ENCODE results near the gene AATK. TPM values are rescaled to one million over a fixed set of nuclear protein-coding genes. Genes with fewer than 3 reads are reported as not detected.

The AATK gene
- total and polyA plus RNA-seq, 2 of the 4 experiments (the other 2 are of a cell fraction), result under 0.01 to 0.21 TPM

GRCh38 chr17:81067391-81067811 lies 98.6 kb downstream of the AATK start:
- Histone ChIP-seq H3K56ac (ENCODE audit: extremely low read depth, insufficient read depth, low read length) (no peak overlapping the region), H4K20me1 (ENCODE audit: insufficient read depth, low read length) (peaks cover 17% of the 10 kb centered on the region), H3K36me3 (ENCODE audit: control insufficient read depth, insufficient read depth, low read length) (peaks cover 6% of the 10 kb centered on the region; the same call in 1 of the 2 replicates), H3K27ac (ENCODE audit: insufficient read depth, low read length) (no peak overlapping the region), H2BK5ac (ENCODE audit: low read depth, low read length, poor library complexity, severe bottlenecking) (no peak overlapping the region), H2AK9ac (replicated peaks; ENCODE audit: low read depth, low read length, poor library complexity) (no peak overlapping the region), H3K4me1 (ENCODE audit: control insufficient read depth, insufficient read depth, low read length) (peaks cover 3% of the 10 kb centered on the region), H3K18ac (ENCODE audit: low read depth, low read length) (no peak overlapping the region), H2AFZ (replicated peaks; ENCODE audit: low read length, poor library complexity) (no peak overlapping the region), H3K9me3 (ENCODE audit: control insufficient read depth, insufficient read depth, low read length) (no peaks in the 10 kb centered on the region), H3K9me1 (ENCODE audit: insufficient read depth, low read length) (peaks cover 5% of the 10 kb centered on the region; the same call in 1 of the 2 replicates), H3K4me3 (ENCODE audit: insufficient read depth, low read depth, low read length) (no peak overlapping the region), H3K14ac (replicated peaks; ENCODE audit: low read depth, low read length) (no peak overlapping the region), H2BK20ac (ENCODE audit: low read depth, low read length) (no peak overlapping the region), H3K23ac (ENCODE audit: low read depth, low read length) (no peak overlapping the region), H3K27me3 (ENCODE audit: control insufficient read depth, insufficient read depth, low read length) (no peaks in the 10 kb centered on the region), H3K79me1 (ENCODE audit: low read depth in 1 of 2, low read length in 2 of 2) (peaks cover 10 to 25% of the 10 kb centered on the region in 2 experiments; a peak in 2 of 4 replicates), H2BK15ac (ENCODE audit: low read depth, low read length) (no peak overlapping the region), H2BK120ac (ENCODE audit: low read depth, low read length) (no peak overlapping the region), H4K91ac (ENCODE audit: insufficient read depth, low read depth, low read length) (no peak overlapping the region), H2AK5ac (ENCODE audit: low read depth, low read length) (no peak overlapping the region), H3K4me2 (ENCODE audit: low read depth, low read length) (no peak overlapping the region), H3K4ac (ENCODE audit: low read depth, low read length) (no peak overlapping the region), H4K5ac (ENCODE audit: low read depth, low read length) (no peak overlapping the region), H3K9ac (ENCODE audit: low read depth, low read length) (no peak overlapping the region), H4K8ac (ENCODE audit: low read depth in 2 of 2, low read length in 2 of 2) (no peak overlapping the region)
- dilution Hi-C loops (cut with HindIII; ENCODE audit: low sequenced_read_pairs, unreplicated experiment) (no loop called here), in situ Hi-C loops (cut with MboI; ENCODE audit: low sequenced_read_pairs) (no loop called here), intact Hi-C loops (cut with micrococcal nuclease) (no loop called here)
- no peak for DNase-seq
- no peak for TF ChIP-seq MAZ (IDR thresholded peaks at IDR 0.05; ENCODE audit: borderline replicate concordance, low read depth, low read length)
- no peak for TF ChIP-seq RAD21 (IDR thresholded peaks at IDR 0.05; ENCODE audit: low read length)
- no peak for TF ChIP-seq BHLHE40 (IDR thresholded peaks at IDR 0.05; ENCODE audit: low read depth, low read length)
- TF ChIP-seq POLR2A (IDR thresholded peaks at IDR 0.05; ENCODE audit: low read depth, low read length), result no peak
- no peak for TF ChIP-seq NFE2L2 (IDR thresholded peaks at IDR 0.05; ENCODE audit: low read depth, low read length)
- no peak for TF ChIP-seq RFX5 (IDR thresholded peaks at IDR 0.05; ENCODE audit: low read depth, low read length)
- TF ChIP-seq, protein P1, sequence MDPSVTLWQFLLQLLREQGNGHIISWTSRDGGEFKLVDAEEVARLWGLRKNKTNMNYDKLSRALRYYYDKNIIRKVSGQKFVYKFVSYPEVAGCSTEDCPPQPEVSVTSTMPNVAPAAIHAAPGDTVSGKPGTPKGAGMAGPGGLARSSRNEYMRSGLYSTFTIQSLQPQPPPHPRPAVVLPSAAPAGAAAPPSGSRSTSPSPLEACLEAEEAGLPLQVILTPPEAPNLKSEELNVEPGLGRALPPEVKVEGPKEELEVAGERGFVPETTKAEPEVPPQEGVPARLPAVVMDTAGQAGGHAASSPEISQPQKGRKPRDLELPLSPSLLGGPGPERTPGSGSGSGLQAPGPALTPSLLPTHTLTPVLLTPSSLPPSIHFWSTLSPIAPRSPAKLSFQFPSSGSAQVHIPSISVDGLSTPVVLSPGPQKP (IDR thresholded peaks at IDR 0.05; ENCODE audit: borderline replicate concordance, low read depth, low read length), result no peak
- no peak for TF ChIP-seq MAFK (IDR thresholded peaks at IDR 0.05; ENCODE audit: low read depth, low read length)
- BruUV-seq (replicated peaks), result no TSS peak
- 62% methylated on average over 16 of the region's 20 CpGs; no CpG with 5 or more reads in 1 of the 2 experiments for WGBS, 2 experiments (ENCODE audit: extremely low coverage in 2 of 2, insufficient read length in 1 of 2)
- ATAC-seq (ENCODE audit: low read depth), result no peak
- CTCF ChIA-PET, result no interaction called here
- POLR2A ChIA-PET (ENCODE audit: unreplicated experiment), result no interaction called here

Small RNA genes within 50 kb of the gene (microRNA-seq; reads per million reads assigned to microRNA genes)
- gene MIR1250 (ENCODE audit: insufficient read depth in 1 of 2, insufficient read length in 1 of 2, unreplicated experiment in 1 of 2) (0 reads per million in 2 experiments), gene MIR3065 (ENCODE audit: insufficient read depth in 1 of 2, insufficient read length in 1 of 2, unreplicated experiment in 1 of 2) (0 to 50.6 reads per million in 2 experiments), gene MIR338 (ENCODE audit: unreplicated experiment) (not detected), gene MIR657 (ENCODE audit: insufficient read depth in 1 of 2, insufficient read length in 1 of 2, unreplicated experiment in 1 of 2) (0 reads per million in 2 experiments)

Small RNA genes within 50 kb of the gene (small RNA-seq; reads per million reads assigned to genes)
- 0 reads per million in 5 experiments for gene MIR1250
- gene MIR3065, result 0.11 to 81.6 (median 19.4) reads per million in 5 experiments
- gene MIR657, result 0 reads per million in 5 experiments

Other genes with a start within 250 kb of the AATK start
- gene CHMP6, start 174.4 kb downstream of the AATK start, total RNA-seq (2012; rRNA removed), result 5.0 and 7.2 TPM in 2 replicates
- gene CHMP6, start 174.4 kb downstream of the AATK start, polyA plus RNA-seq (2012; rRNA removed), result 40.3 and 44.2 TPM in 2 replicates
- gene BAIAP2, start 131.1 kb downstream of the AATK start, total RNA-seq (2012; rRNA removed), result 18.3 and 22.8 TPM in 2 replicates
- gene BAIAP2, start 131.1 kb downstream of the AATK start, polyA plus RNA-seq (2012; rRNA removed), result 32.6 and 36.1 TPM in 2 replicates
- not detected in 2 replicates for gene PVALEF, start 714 bp downstream of the AATK start, total RNA-seq (2012; rRNA removed)
- gene PVALEF, start 714 bp downstream of the AATK start, polyA plus RNA-seq (2012; rRNA removed), result not detected in 2 replicates
- gene CEP131, start 56.7 kb upstream of the AATK start, total RNA-seq (2012; rRNA removed), result 4.8 and 5.3 TPM in 2 replicates
- 9.6 and 12.3 TPM in 2 replicates for gene CEP131, start 56.7 kb upstream of the AATK start, polyA plus RNA-seq (2012; rRNA removed)
- 3.2 and 3.3 TPM in 2 replicates for gene TEPSIN, start 72.8 kb upstream of the AATK start, total RNA-seq (2012; rRNA removed)
- 28.1 and 36.1 TPM in 2 replicates for gene TEPSIN, start 72.8 kb upstream of the AATK start, polyA plus RNA-seq (2012; rRNA removed)
- gene NDUFAF8, start 73.1 kb upstream of the AATK start, total RNA-seq (2012; rRNA removed), result 11.1 and 21.1 TPM in 2 replicates
- gene NDUFAF8, start 73.1 kb upstream of the AATK start, polyA plus RNA-seq (2012; rRNA removed), result 65.0 and 80.0 TPM in 2 replicates
- gene SLC38A10, start 129.1 kb upstream of the AATK start, total RNA-seq (2012; rRNA removed), result 12.7 and 14.2 TPM in 2 replicates
- 46.7 and 53.2 TPM in 2 replicates for gene SLC38A10, start 129.1 kb upstream of the AATK start, polyA plus RNA-seq (2012; rRNA removed)
- gene BAHCC1, start 229.2 kb upstream of the AATK start, total RNA-seq (2012; rRNA removed), result 0.36 and 0.83 TPM in 2 replicates
- 7.8 and 8.1 TPM in 2 replicates for gene BAHCC1, start 229.2 kb upstream of the AATK start, polyA plus RNA-seq (2012; rRNA removed)

Data from IMR-90 (cell line).